ENCODE data around the gene SAMD4A.
A peak's percentile ranks its signal among the peaks of the same experiment; 100 is the strongest.

SAMD4A gene

GRCh38 chr14:54662491-54663133 lies 95.7 kb downstream of the SAMD4A start:
- peak; percentile 29 for DNase-seq (ENCODE audit: low spot score)

GRCh38 chr14:54664961-54665360 lies 98.0 kb downstream of the SAMD4A start:
- DNase-seq (ENCODE audit: low spot score) = no peak

GRCh38 chr14:54665946-54666345 lies 99.0 kb downstream of the SAMD4A start:
- no peak for DNase-seq (ENCODE audit: low spot score)

- no peak for DNase-seq (ENCODE audit: low spot score)
These were observed 100.3 kb downstream of the SAMD4A start for GRCh38 chr14:54667026-54667744.

GRCh38 chr14:54667764-54668163 lies 100.8 kb downstream of the SAMD4A start:
- DNase-seq (ENCODE audit: low spot score) = no peak

- no peak for DNase-seq (ENCODE audit: low spot score)
These were observed 103.0 kb downstream of the SAMD4A start for GRCh38 chr14:54669721-54670561.

GRCh38 chr14:54671537-54671936 lies 104.6 kb downstream of the SAMD4A start:
- no peak for DNase-seq (ENCODE audit: low spot score)

GRCh38 chr14:54672181-54672580 lies 105.3 kb downstream of the SAMD4A start:
- DNase-seq (ENCODE audit: low spot score) = no peak

- DNase-seq (ENCODE audit: low spot score) = no peak
These were observed 105.8 kb downstream of the SAMD4A start for GRCh38 chr14:54672688-54673087.

- no peak for DNase-seq (ENCODE audit: low spot score)
These were observed 106.5 kb downstream of the SAMD4A start for GRCh38 chr14:54673193-54674045.

GRCh38 chr14:54674046-54674741 lies 107.3 kb downstream of the SAMD4A start:
- DNase-seq (ENCODE audit: low spot score) = no peak

GRCh38 chr14:54675236-54676128 lies 108.6 kb downstream of the SAMD4A start:
- DNase-seq (ENCODE audit: low spot score) = no peak

GRCh38 chr14:54676812-54677708 lies 110.1 kb downstream of the SAMD4A start:
- no peak for DNase-seq (ENCODE audit: low spot score)

- no peak for DNase-seq (ENCODE audit: low spot score)
These were observed 113.7 kb downstream of the SAMD4A start for GRCh38 chr14:54680651-54681050.

- DNase-seq (ENCODE audit: low spot score) = no peak
These were observed 114.9 kb downstream of the SAMD4A start for GRCh38 chr14:54681811-54682261.

GRCh38 chr14:54682578-54682977 lies 115.7 kb downstream of the SAMD4A start:
- DNase-seq (ENCODE audit: low spot score) = no peak

GRCh38 chr14:54683882-54684794 lies 117.2 kb downstream of the SAMD4A start:
- DNase-seq (ENCODE audit: low spot score) = no peak

- no peak for DNase-seq (ENCODE audit: low spot score)
These were observed 118.4 kb downstream of the SAMD4A start for GRCh38 chr14:54685286-54685845.

Data from HuH-7 (cell line).